HG03095 (cell line): ENCODE measurements around the gene PRM3.

ENCODE experiments used
- ATAC-seq: cut with Tn5 transposase; IDR thresholded peaks from one replicate; pipeline ENCODE4 v1.9.1; 2021; ENCODE audit warnings: moderate library complexity; ENCODE audit not compliant: unreplicated experiment

PRM3 gene

DNA sequence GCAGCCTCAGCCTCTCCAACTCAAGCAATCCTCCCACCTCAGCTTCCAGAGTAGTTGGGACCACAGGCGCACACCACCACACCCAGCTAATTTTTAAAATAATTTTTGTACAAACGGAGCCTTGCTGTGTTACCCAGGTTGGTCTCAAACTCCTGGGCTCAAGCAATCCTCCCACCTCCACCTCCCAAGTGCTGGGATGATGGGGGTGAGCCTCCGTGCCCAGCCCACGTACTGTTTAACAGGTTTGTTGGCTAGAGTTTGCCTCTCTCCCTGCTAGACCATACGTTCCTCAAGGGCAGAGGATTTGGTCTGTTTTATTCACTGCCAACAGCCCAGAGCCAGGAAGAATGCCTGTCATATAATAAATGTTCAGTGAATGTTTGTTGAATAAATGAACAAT, 44.0 kb downstream of the PRM3 start:
- no peak for ATAC-seq

DNA sequence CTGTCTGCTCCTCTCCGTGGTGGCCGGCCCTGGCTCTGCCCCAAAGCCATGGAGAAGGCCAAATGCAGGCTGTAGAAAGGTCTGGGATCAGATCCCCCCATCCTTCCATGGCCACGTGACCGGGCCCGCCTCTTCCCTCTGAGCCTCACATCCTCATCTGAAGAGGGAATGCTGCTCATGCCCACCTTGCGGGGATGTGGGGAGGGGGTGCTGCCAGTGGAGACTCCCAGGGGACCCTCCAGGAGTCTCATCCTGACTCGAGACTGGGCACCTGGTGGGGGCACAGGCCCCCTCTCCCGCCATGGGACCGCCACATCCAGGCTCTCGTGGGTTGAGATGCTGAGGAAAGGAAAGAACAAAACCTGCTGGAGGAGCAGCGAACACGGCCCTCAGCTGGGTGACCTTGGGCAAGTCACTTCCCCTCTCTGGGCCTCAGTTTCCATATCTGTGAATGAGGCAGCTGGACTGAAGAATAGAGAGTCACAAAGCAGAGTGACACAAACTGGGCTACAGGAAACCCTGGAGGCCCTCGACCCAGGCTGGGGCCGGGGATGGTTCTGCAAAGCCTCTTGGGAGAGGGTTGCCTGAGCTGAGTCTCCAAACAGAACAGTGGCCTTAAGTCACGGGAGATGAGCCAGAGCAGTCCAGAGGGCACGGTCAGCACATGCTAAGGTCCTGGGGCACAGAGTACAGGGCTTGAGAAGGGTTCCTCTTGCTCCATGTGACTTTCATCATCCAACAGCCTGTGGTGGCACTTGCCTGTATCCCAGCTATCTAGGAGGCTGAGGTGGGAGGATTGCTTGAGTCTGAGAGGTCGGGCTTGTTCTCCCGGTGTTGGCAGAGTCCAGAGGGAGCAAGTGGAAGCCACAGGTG, 47.5 kb downstream of the PRM3 start:
- no peak for ATAC-seq

DNA sequence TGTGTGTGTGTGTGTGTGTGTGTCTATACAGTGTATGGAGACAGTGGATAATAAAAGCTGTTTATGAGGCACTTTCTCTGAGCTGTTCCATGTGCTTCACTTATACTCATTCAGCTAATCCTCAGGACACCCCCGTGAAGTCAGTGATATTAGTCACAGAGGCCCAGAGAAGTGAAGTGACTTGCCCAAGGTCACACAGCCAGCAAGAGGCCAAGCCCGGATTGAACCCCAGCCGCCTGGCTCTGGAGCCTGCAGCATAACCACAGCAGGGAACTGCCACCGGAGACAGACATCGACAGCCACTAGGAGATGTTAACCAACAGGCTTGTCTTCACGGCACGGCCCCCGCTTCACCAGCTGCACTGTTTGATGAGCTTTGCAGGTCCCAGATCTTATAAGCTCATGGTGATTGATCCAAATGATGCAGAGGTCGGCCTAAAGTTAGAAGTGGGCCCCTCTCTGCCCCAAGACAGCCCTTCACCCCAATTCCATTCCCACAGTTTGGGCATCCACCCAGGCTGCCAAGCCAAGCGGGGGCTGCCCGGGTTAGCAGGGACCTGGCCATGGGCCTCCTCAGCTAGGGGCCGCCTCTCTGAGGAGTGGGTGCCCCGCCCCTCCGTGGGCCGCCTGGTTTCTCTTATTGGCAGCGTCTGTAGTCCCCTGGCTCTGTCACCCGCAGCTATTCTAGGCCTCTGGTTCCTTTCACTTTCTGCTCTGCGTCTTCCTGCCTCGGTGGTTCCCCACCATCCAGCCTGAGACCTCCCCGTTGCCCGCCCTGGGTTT, 48.3 kb downstream of the PRM3 start:
- ATAC-seq, result peak; percentile 79

DNA sequence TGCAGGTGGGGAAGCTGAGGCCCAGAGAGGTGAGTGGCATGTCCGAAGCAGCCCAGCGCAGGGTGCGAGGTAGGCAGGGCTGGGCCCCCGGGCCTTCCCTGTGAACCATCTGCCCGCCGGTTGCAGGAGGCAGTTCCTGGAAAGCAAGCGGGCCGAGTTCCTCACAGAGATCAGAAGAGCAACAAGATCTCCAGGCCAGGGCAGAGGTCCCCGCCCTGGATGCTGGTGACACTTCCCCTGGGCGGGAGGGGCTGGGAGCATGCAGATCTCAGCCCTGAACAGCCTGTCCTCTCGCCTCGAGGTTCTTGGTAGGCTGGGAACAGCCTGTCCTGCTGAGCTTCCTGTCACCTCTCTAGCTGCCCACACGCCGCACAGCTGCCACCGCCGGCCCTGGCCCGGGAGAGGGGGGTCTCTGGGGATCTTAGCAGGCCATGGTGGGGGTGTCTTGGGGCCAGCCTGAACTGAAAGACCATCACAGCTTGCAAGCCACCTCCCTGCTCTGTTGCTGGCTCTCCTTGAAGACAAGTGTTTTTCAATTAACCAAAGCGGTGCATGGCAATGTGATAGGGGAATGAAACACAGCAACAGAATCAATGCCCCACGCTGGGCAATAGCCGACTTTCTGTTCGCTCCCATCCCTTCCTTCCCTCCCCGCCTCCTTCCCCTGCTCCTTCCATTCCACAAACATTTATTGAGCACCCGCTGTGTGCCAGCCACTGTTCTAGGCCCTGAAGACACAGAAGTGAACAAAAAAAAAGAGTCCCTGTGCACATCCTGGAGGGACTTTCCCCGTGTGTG, 49.1 kb downstream of the PRM3 start:
- ATAC-seq, result no peak
